HepG2 (cell line): ENCODE measurements around the gene DCST2.
A peak's percentile ranks its signal among the peaks of the same experiment; 100 is the strongest.

Experiments used
- CTCF ChIP-seq: sonication (generic); formaldehyde crosslinking; IDR thresholded peaks from 2 replicates; pipeline ENCODE4 v1.5.0; 2020; ENCODE audit warnings: mild to moderate bottlenecking, missing genetic modification reagents, moderate library complexity
- E2F5 ChIP-seq: sonication (generic); formaldehyde crosslinking; conservative IDR thresholded peaks from 2 replicates; pipeline ENCODE4 v1.4.0; 2020; ENCODE audit warnings: missing genetic modification reagents
- FOXJ3 ChIP-seq: sonication (generic); formaldehyde crosslinking; IDR thresholded peaks from 2 replicates; pipeline ENCODE4 v1.4.0; 2020; ENCODE audit warnings: missing genetic modification reagents, mild to moderate bottlenecking, borderline replicate concordance
- GPN1 ChIP-seq: sonication (generic); formaldehyde crosslinking; IDR thresholded peaks from 2 replicates; pipeline ENCODE4 v1.5.1; 2020; ENCODE audit warnings: missing genetic modification reagents, borderline replicate concordance
- HMG20A ChIP-seq: IDR thresholded peaks from 2 replicates; pipeline ENCODE4 v1.6.1; 2016; ENCODE audit warnings: borderline replicate concordance
- NFRKB ChIP-seq: fragments of 450-650 bp; IDR thresholded peaks from 2 replicates; pipeline ENCODE4 v1.6.1; 2017
- TARDBP ChIP-seq: sonication (generic); formaldehyde crosslinking; IDR thresholded peaks from 2 replicates; pipeline ENCODE4 v1.8.0; 2022; ENCODE audit warnings: mild to moderate bottlenecking, missing genetic modification reagents
- ZBTB20 ChIP-seq: sonication (generic); formaldehyde crosslinking; IDR thresholded peaks from 2 replicates; pipeline ENCODE4 v1.8.1; 2023; ENCODE audit warnings: missing genetic modification reagents, low read depth, mild to moderate bottlenecking, borderline replicate concordance
- ZMYM2 ChIP-seq: sonication (generic); formaldehyde crosslinking; IDR thresholded peaks from 2 replicates; pipeline ENCODE4 v1.8.0; 2022; ENCODE audit warnings: mild to moderate bottlenecking, missing genetic modification reagents
- ZNF292 ChIP-seq: sonication (generic); formaldehyde crosslinking; IDR thresholded peaks from 2 replicates; pipeline ENCODE4 v1.8.1; 2022; ENCODE audit warnings: mild to moderate bottlenecking, low read depth, missing genetic modification reagents, borderline replicate concordance
- ZNF644 ChIP-seq: IDR thresholded peaks from 2 replicates; pipeline ENCODE4 v1.6.1; 2016; ENCODE audit warnings: low read depth

- TF ChIP-seq TARDBP = no peak
- TF ChIP-seq ZBTB20 = no peak
- no peak for TF ChIP-seq CTCF (CRISPR knock-in tag)
- 0 out of 2 replicates have a peak, but pooled peaks have one; percentile 8 for TF ChIP-seq FOXJ3
- no peak for TF ChIP-seq ZMYM2 (CRISPR knock-in tag)
- no peak for TF ChIP-seq ZNF644 (CRISPR knock-in tag)
- no peak for TF ChIP-seq NFRKB
- TF ChIP-seq ZNF292 (CRISPR knock-in tag) = no peak
- no peak for TF ChIP-seq GPN1 (CRISPR knock-in tag)
- no peak for TF ChIP-seq HMG20A
- TF ChIP-seq E2F5 (CRISPR knock-in tag) = no peak
Observed at GRCh38 chr1:154975409-154976059, 58.0 kb downstream of the DCST2 start.
